Measurements from ENCODE around the gene CALY.
A peak's percentile ranks its signal among the peaks of the same experiment; 100 is the strongest.

Gene CALY

GRCh38 chr10:133365461-133366129 lies 28.9 kb upstream of the CALY start:
- ATAC-seq = no peak

GRCh38 chr10:133364645-133365431 lies 28.1 kb upstream of the CALY start:
- no peak for ATAC-seq

GRCh38 chr10:133362846-133363245 lies 26.1 kb upstream of the CALY start:
- no peak for ATAC-seq

GRCh38 chr10:133361773-133362441 lies 25.2 kb upstream of the CALY start:
- no peak for ATAC-seq

- ATAC-seq = no peak
These were observed 24.5 kb upstream of the CALY start for GRCh38 chr10:133361227-133361626.

GRCh38 chr10:133359972-133360610 lies 23.4 kb upstream of the CALY start:
- ATAC-seq = no peak

GRCh38 chr10:133359554-133359971 lies 22.9 kb upstream of the CALY start:
- no peak for ATAC-seq

GRCh38 chr10:133358925-133359310 lies 22.2 kb upstream of the CALY start:
- ATAC-seq = no peak

- ATAC-seq = peak in 1 of 2 donors; percentile 2
These were observed 21.6 kb upstream of the CALY start for GRCh38 chr10:133358162-133358924.

GRCh38 chr10:133357285-133358161 lies 20.8 kb upstream of the CALY start, which contains the start of gene FUOM:
Gene FUOM, minus strand, starts transcription at chr10:133358019. Its CDS starts 12 bp downstream, at chr10:133358007.
- peak; percentile 82 to 86 for ATAC-seq

- ATAC-seq = peak in 1 of 2 donors; percentile 4
These were observed 20.0 kb upstream of the CALY start for GRCh38 chr10:133356549-133357284.

GRCh38 chr10:133355991-133356390 lies 19.3 kb upstream of the CALY start:
- ATAC-seq = no peak

- no peak for ATAC-seq
These were observed 18.6 kb upstream of the CALY start for GRCh38 chr10:133355266-133355665.

- ATAC-seq = no peak
These were observed 18.1 kb upstream of the CALY start for GRCh38 chr10:133354672-133355240.

GRCh38 chr10:133353988-133354605 lies 17.4 kb upstream of the CALY start:
- ATAC-seq = no peak

GRCh38 chr10:133353202-133353959 lies 16.7 kb upstream of the CALY start:
- ATAC-seq = no peak

- ATAC-seq = no peak
These were observed 15.0 kb upstream of the CALY start for GRCh38 chr10:133351408-133352318.

- ATAC-seq = no peak
These were observed 14.2 kb upstream of the CALY start for GRCh38 chr10:133350950-133351329.

Measured in activated CD4-positive, CD25-positive, alpha-beta regulatory T cell treated with anti-CD3 and anti-CD28 coated beads, Interleukin-2, amount 50 U/mL, for 24 hours (primary cell).